ENCODE measurements around the gene CMTM3.
"Not testable (repeated sequence)": the region's sequence is repeated elsewhere in the genome, so short reads cannot be mapped to it uniquely, and the experiment has no call there.

Gene CMTM3, protein sequence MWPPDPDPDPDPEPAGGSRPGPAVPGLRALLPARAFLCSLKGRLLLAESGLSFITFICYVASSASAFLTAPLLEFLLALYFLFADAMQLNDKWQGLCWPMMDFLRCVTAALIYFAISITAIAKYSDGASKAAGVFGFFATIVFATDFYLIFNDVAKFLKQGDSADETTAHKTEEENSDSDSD

GRCh38 chr16:66604376-66605176 is at the start of gene CMTM3:
Gene CMTM3 (plus strand): TSS chr16:66604704. CDS start chr16:66604806, 102 bp downstream.
- H3K4me3 Mint-ChIP-seq: peak within 1 kb of the TSS; percentile 88
- peaks cover 42% of the 10 kb centered on the region for H3K4me1 Mint-ChIP-seq
- DNase-seq (ENCODE audit: low spot score in 2 of 2) (peak; percentile 57 to 59), ATAC-seq (replicated peaks; ENCODE audit: extremely low read depth, poor library complexity, severe bottlenecking) (peak; percentile 50)
- peaks cover 13% of the 10 kb centered on the region for H3K36me3 Mint-ChIP-seq (ENCODE audit: insufficient read depth)
- H3K27ac Mint-ChIP-seq (ENCODE audit: low read depth): peak within 1 kb of the TSS; percentile 84
- no peaks in the 10 kb centered on the region for H3K27me3 Mint-ChIP-seq
- H3K9me3 Mint-ChIP-seq: no peaks in the 10 kb centered on the region

DNA sequence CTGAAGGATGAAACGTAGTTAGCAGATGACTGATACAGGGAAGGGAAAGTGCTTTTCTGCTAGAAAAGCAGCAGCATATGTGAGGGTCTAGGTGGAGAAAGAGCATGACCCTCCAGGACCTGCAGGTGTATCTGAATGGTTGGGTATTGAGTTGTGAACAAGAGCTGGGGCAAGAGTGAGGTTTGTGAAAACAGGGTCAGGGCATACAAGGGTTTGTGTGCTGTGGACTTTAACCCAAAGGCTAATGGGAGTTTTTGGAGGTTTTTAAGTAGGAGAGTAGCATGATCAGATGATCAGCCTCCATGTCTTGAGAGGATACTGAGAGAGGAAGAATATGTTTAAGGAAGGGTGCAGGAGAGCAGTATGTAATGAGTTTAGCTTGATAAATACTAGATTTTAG is 44.4 kb upstream of the CMTM3 start:
- DNase-seq (ENCODE audit: low spot score in 2 of 2): no peak
- Mint-ChIP-seq H3K27ac (ENCODE audit: low read depth) (peak overlapping the region; percentile 56), H3K27me3 (no peaks in the 10 kb centered on the region), H3K36me3 (ENCODE audit: insufficient read depth) (peaks cover 37% of the 10 kb centered on the region), H3K4me1 (peaks cover 80% of the 10 kb centered on the region), H3K9me3 (no peaks in the 10 kb centered on the region), H3K4me3 (peak overlapping the region; percentile 27)
- no peak for ATAC-seq (replicated peaks; ENCODE audit: extremely low read depth, poor library complexity, severe bottlenecking)

DNA sequence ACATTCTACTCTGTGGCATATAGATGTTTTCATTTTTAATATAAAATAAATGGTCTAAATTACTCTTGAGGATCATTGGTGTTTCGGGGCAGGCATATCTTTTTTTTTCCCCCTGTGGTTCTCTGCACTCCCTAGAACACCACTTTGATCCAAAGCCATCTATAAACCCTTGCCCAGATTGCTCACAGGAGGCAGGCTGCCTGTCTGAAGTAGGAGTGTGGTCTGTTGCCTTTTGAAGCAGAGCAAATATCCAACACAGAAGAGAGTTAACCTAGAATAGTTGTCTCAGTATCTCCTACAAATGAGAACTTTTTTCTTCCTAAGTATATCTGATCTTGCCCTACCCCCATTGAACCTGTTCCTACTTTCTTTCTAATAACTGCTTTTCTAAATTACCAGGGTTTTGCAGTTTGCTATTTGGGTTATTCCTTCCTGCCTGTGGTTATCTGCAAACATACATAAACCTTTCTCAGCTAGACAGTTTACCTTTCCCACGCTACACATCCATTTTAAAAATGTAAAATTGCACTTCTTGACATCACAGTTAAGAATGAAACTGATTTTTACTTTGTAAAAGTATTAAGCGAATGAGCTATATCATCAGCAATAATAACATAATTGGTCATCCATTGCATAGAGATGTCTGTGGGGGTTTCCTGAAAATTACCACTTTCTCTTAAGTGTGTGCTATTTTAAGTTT is 43.0 kb upstream of the CMTM3 start:
- Mint-ChIP-seq H3K9me3 (no peaks in the 10 kb centered on the region), H3K27me3 (no peaks in the 10 kb centered on the region), H3K27ac (ENCODE audit: low read depth) (peak overlapping the region; percentile 56), H3K4me3 (peak overlapping the region; percentile 53), H3K4me1 (peaks cover 71% of the 10 kb centered on the region), H3K36me3 (ENCODE audit: insufficient read depth) (peaks cover 37% of the 10 kb centered on the region)
- ATAC-seq (replicated peaks; ENCODE audit: extremely low read depth, poor library complexity, severe bottlenecking): peak; percentile 49
- no peak for DNase-seq (ENCODE audit: low spot score in 2 of 2)

GRCh38 chr16:66562409-66562808 is 42.1 kb upstream of the CMTM3 start:
- Mint-ChIP-seq H3K27me3 (no peaks in the 10 kb centered on the region), H3K4me1 (peaks cover 72% of the 10 kb centered on the region), H3K4me3 (peak overlapping the region; percentile 53), H3K9me3 (no peaks in the 10 kb centered on the region), H3K27ac (ENCODE audit: low read depth) (peak overlapping the region; percentile 56), H3K36me3 (ENCODE audit: insufficient read depth) (peaks cover 43% of the 10 kb centered on the region)
- DNase-seq (ENCODE audit: low spot score in 2 of 2): no peak
- peak; percentile 62 for ATAC-seq (replicated peaks; ENCODE audit: extremely low read depth, poor library complexity, severe bottlenecking)

GRCh38 chr16:66562986-66563385 is 41.5 kb upstream of the CMTM3 start:
- ATAC-seq (replicated peaks; ENCODE audit: extremely low read depth, poor library complexity, severe bottlenecking) (no peak), DNase-seq (ENCODE audit: low spot score in 2 of 2) (no peak)
- H3K36me3 Mint-ChIP-seq (ENCODE audit: insufficient read depth): peaks cover 43% of the 10 kb centered on the region
- H3K9me3 Mint-ChIP-seq: no peaks in the 10 kb centered on the region
- peaks cover 71% of the 10 kb centered on the region for H3K4me1 Mint-ChIP-seq
- H3K4me3 Mint-ChIP-seq: peak overlapping the region; percentile 53
- H3K27me3 Mint-ChIP-seq: no peaks in the 10 kb centered on the region
- peak overlapping the region; percentile 56 for H3K27ac Mint-ChIP-seq (ENCODE audit: low read depth)

GRCh38 chr16:66563574-66564334 is 40.8 kb upstream of the CMTM3 start:
- Mint-ChIP-seq H3K27ac (ENCODE audit: low read depth) (peak overlapping the region; percentile 56), H3K27me3 (no peaks in the 10 kb centered on the region), H3K9me3 (no peaks in the 10 kb centered on the region), H3K36me3 (ENCODE audit: insufficient read depth) (peaks cover 39% of the 10 kb centered on the region), H3K4me1 (peaks cover 70% of the 10 kb centered on the region), H3K4me3 (no peak overlapping the region)
- DNase-seq (ENCODE audit: low spot score in 2 of 2) (no peak), ATAC-seq (replicated peaks; ENCODE audit: extremely low read depth, poor library complexity, severe bottlenecking) (no peak)

GRCh38 chr16:66566051-66566901 is 38.2 kb upstream of the CMTM3 start, which contains the start of gene CMTM1:
Gene CMTM1 (plus strand): TSS chr16:66566439. CDS start chr16:66566514, 75 bp downstream.
- Mint-ChIP-seq H3K4me3 (no peak within 1 kb of the TSS), H3K4me1 (peaks cover 51% of the 10 kb centered on the region), H3K36me3 (ENCODE audit: insufficient read depth) (peaks cover 32% of the 10 kb centered on the region), H3K9me3 (no peaks in the 10 kb centered on the region), H3K27me3 (no peaks in the 10 kb centered on the region), H3K27ac (ENCODE audit: low read depth) (peak within 1 kb of the TSS; percentile 52)
- no peak for ATAC-seq (replicated peaks; ENCODE audit: extremely low read depth, poor library complexity, severe bottlenecking)
- DNase-seq (ENCODE audit: low spot score in 2 of 2): no peak

DNA sequence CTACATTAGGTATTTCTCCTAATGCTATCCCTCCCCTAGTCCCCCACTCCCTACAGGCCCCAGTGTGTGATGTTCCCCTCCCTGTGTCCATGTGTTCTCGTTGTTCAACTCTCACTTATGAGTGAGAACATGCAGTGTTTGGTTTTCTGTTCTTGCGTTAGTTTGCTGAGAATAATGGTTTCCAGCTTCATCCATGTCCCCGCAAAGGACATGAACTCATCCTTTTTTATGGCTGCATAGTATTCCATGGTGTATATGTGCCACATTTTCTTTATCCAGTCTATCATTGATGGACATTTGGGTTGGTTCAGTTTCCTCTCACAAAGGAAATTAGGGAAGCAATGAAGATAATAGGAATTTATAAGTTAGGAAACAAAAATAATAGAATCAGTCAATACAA is 37.2 kb upstream of the CMTM3 start:
- peak overlapping the region; percentile 52 for H3K27ac Mint-ChIP-seq (ENCODE audit: low read depth)
- ATAC-seq (replicated peaks; ENCODE audit: extremely low read depth, poor library complexity, severe bottlenecking); H3K9me3 Mint-ChIP-seq; H3K27me3 Mint-ChIP-seq; DNase-seq (ENCODE audit: low spot score in 2 of 2); H3K4me3 Mint-ChIP-seq: not testable (repeated sequence)
- peaks cover 41% of the 10 kb centered on the region for H3K4me1 Mint-ChIP-seq
- peaks cover 30% of the 10 kb centered on the region for H3K36me3 Mint-ChIP-seq (ENCODE audit: insufficient read depth)

- Mint-ChIP-seq H3K27me3 (no peaks in the 10 kb centered on the region), H3K9me3 (no peaks in the 10 kb centered on the region), H3K4me3 (no peak overlapping the region), H3K27ac (ENCODE audit: low read depth) (peak overlapping the region; percentile 52), H3K36me3 (ENCODE audit: insufficient read depth) (peaks cover 27% of the 10 kb centered on the region), H3K4me1 (peaks cover 30% of the 10 kb centered on the region)
- ATAC-seq (replicated peaks; ENCODE audit: extremely low read depth, poor library complexity, severe bottlenecking): no peak
- no peak for DNase-seq (ENCODE audit: low spot score in 2 of 2)
Measured at GRCh38 chr16:66568355-66568754, 36.1 kb upstream of the CMTM3 start.

DNA sequence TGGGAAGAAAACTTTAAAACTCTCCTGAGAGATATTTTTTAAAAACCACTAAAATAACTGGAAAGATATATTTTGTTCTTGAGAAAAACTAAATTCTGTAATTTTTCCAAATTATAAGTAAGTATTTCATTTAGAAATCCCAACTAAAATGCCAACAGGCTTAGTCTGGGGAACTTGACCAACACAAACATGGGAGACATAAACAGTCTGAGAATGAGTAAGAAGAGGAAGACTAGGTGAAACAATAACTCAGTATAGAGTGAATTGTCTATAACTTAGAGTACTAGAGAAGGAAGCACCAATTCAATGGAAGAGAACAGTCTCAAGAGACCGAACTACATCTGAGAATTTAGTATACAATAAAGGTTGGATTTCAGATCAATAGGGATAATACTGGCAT is 35.4 kb upstream of the CMTM3 start:
- H3K9me3 Mint-ChIP-seq: no peaks in the 10 kb centered on the region
- no peak for ATAC-seq (replicated peaks; ENCODE audit: extremely low read depth, poor library complexity, severe bottlenecking)
- no peaks in the 10 kb centered on the region for H3K27me3 Mint-ChIP-seq
- peaks cover 23% of the 10 kb centered on the region for H3K4me1 Mint-ChIP-seq
- no peak overlapping the region for H3K4me3 Mint-ChIP-seq
- H3K36me3 Mint-ChIP-seq (ENCODE audit: insufficient read depth): peaks cover 22% of the 10 kb centered on the region
- DNase-seq (ENCODE audit: low spot score in 2 of 2): no peak
- H3K27ac Mint-ChIP-seq (ENCODE audit: low read depth): peak overlapping the region; percentile 52

DNA sequence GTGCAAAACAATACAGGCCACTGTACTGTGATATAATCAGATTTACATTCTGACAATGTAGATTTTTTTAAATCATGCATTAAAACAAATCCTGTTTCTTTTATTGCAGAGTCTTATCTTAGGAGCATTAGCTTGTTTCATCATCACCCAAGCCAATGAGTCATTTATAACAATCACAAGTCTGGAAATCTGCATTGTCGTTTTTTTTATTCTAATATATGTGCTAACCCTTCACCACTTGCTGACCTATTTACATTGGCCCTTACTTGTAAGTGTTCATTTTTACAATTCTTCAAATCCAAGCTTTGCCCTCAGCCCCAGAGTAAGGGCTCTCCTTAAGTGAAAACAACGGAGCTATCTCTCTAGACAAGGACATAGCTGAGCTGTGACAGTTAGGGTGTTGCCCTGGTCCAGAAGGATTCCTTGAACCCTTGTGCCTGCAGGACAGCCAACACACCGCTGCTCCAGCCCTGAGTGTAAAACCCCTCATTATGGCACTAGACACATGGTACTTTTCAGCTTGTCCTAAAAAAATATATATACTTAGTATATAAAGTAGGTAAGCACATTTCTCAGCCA is 34.6 kb upstream of the CMTM3 start:
- Mint-ChIP-seq H3K9me3 (no peaks in the 10 kb centered on the region), H3K27me3 (no peaks in the 10 kb centered on the region), H3K4me3 (no peak overlapping the region), H3K4me1 (peaks cover 19% of the 10 kb centered on the region), H3K27ac (ENCODE audit: low read depth) (no peak overlapping the region), H3K36me3 (ENCODE audit: insufficient read depth) (peaks cover 16% of the 10 kb centered on the region)
- ATAC-seq (replicated peaks; ENCODE audit: extremely low read depth, poor library complexity, severe bottlenecking): no peak
- no peak for DNase-seq (ENCODE audit: low spot score in 2 of 2)
